T1000 (cell line): ENCODE data around the gene IFITM1.
"Not testable (repeated sequence)": the region's sequence is repeated elsewhere in the genome, so short reads cannot be mapped to it uniquely, and the experiment has no call there.

ENCODE experiments used
- DNase-seq: peaks from one replicate; lab custom pipeline; 2025; ENCODE audit warnings: mixed read lengths; lab: John Stamatoyannopoulos, UW

IFITM1 gene

GRCh38 chr11:308740-309665 is 4.8 kb upstream of the IFITM1 start:
- not testable (repeated sequence) for DNase-seq

- not testable (repeated sequence) for DNase-seq
Measured at GRCh38 chr11:309979-310572, 3.8 kb upstream of the IFITM1 start.

GRCh38 chr11:311013-311748 is 2.7 kb upstream of the IFITM1 start:
- not testable (repeated sequence) for DNase-seq

DNA sequence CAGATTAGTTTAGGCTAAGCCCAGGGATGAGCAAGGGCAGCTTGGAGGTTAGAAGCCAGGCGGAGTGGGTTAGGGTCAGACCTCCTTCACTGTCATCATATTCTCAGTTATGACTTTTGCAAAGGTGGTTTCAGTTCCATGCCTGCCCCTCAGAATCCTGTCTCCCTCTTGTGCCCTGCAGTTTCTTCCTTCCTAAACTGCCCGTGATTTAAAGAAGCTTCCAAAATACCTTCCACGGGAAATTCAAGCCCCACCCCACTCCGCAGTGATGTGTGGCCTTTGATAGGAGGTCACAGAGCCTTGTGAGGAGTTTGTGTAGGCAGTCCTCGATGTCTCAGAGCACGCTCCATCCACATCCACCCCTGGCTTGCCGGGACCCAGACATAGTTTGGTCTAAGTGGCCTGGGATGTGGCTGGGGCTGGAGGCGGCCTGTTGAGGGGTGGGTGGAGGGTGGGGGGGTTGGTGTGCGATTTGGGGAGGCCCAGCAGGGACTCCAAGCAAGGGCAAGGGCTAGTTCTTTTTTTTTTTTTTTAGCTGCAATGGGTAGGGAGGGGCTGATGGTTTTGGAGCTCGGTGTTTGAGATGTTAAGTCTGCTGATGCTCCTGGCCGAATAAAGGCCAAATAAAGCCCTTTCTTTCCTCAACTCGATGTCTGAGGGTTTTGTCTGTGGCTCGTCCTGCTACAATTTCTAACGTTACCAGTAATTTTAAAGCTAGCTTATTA is 1.6 kb upstream of the IFITM1 start:
- no peak for DNase-seq

- DNase-seq = no peak
Measured at GRCh38 chr11:313304-313786, 495 bp upstream of the IFITM1 start.

DNA sequence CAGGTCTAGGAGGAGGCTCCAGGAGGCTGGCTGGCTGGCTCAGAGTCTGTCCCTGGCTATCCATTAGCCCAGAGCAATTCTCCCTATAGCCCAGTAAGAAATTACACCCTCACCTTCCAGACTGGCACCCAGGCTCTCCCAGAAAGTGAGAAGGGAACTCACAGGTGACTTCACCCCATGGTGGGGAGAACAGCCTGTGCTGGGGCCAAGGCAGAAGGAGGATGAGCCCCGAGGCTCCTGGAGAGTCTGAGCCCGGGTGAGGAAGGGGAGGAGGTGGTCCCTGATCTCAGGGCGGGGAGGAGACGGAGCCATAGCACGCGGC is 675 bp downstream of the IFITM1 start:
- DNase-seq = not testable (repeated sequence)

DNA sequence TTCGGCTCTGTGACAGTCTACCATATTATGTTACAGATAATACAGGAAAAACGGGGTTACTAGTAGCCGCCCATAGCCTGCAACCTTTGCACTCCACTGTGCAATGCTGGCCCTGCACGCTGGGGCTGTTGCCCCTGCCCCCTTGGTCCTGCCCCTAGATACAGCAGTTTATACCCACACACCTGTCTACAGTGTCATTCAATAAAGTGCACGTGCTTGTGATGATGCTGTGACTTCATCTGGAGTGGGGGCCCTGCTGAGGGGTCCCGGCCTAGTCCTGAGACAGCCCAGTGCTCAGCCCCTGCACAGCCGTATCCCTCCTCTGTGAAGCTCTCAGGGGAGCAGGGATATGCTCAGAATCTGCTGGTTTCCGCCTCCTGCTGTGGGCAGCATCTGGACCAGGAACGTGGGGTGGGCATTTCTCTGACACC is 1.2 kb downstream of the IFITM1 start:
- no peak for DNase-seq

DNA sequence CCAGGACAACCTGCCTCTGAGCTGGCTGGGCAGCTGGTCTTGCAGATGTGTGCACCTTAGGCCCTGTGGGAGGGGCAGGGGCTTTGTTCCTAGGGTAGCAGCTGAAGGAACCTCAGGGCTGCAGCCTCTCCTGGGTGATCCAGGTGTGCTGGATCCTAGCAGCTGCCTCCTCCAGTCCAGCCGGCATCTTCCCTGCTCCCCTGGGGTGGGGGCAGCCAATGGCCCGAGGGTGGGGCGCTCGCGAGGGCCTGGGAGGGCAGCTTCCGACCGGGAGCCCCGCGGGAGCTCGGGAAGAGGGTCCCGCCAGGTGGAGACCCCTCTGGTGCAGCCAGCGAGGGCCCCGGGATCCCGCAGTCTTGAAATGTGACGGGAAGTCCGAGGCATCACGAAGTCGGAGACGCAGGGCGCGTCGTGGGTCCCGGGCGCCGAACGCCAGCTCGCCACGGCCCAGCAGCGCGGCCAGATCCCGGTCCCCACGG is 1.7 kb downstream of the IFITM1 start:
- no peak for DNase-seq

- no peak for DNase-seq
Measured at GRCh38 chr11:316031-316701, 2.3 kb downstream of the IFITM1 start.

- no peak for DNase-seq
Measured at GRCh38 chr11:316891-317301, 3.1 kb downstream of the IFITM1 start.

DNA sequence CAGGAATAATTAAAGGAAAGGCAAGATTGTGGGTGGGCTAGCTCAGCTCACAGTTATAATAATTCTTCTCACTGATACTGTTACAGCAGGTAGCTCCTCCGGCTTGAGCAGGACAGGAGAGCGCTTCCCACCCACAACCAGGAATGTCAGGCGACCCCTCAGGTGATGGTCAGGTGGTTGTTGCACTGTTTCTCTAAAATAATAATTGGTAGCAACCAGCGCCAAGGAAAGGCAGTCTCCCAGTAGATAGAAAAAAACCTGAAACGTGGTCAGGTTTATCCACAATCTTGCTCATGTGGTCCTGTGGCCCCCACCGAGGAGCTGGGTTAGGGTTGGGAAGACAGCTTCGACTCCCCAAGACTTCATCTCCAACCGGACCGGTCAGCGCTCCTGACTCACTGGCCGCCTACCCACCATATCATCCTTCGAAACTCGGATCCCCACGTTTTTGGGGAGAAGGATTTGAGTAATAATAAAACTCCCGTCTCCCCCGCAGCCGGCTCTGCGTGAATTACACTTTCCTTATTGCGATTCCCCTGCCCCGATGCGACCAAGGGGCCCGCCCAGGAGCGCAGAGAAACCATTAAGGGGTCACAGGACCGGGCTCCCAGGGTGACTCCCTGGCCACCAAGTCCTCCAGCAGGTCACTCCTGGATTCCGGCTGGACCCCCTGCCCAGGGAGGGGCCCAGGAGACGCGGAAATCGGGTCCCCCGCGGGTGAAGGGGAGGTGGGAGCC is 4.0 kb downstream of the IFITM1 start:
- not testable (repeated sequence) for DNase-seq

DNA sequence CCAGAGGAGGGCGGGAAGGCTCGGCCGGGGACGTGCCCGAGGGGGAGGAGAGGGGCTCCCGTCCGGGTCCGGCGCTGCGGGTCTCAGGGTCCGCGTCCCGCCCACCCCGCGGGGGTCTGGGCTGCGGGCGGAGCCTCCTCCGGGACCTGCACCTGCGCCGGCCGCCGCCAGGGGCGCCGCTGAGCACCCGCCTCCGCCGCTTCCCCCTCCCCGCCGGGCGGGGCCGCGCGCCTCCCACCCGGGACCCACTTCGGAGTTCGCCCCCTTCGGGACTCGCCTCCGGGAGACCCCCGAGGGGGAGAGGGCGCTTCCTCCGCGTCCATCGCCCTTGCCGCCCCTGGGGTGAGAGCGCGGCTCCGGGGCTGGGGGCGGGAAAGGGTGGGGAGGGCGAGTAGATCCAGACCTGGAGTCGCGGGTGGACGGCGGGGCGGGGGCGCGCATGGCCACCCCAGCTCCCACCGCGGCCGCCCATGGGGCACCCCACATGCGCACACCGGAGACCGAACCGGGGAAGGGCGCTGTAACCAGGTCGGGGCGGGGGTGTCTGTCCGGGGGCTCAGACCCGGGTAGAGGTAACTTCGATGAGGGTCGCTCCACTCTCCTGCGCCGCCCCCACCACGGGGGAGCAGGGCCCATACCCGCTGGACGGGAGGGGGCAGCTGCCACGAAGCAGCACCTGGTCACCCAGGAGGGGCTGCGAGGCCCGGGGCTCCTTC is 4.7 kb downstream of the IFITM1 start:
- not testable (repeated sequence) for DNase-seq

DNA sequence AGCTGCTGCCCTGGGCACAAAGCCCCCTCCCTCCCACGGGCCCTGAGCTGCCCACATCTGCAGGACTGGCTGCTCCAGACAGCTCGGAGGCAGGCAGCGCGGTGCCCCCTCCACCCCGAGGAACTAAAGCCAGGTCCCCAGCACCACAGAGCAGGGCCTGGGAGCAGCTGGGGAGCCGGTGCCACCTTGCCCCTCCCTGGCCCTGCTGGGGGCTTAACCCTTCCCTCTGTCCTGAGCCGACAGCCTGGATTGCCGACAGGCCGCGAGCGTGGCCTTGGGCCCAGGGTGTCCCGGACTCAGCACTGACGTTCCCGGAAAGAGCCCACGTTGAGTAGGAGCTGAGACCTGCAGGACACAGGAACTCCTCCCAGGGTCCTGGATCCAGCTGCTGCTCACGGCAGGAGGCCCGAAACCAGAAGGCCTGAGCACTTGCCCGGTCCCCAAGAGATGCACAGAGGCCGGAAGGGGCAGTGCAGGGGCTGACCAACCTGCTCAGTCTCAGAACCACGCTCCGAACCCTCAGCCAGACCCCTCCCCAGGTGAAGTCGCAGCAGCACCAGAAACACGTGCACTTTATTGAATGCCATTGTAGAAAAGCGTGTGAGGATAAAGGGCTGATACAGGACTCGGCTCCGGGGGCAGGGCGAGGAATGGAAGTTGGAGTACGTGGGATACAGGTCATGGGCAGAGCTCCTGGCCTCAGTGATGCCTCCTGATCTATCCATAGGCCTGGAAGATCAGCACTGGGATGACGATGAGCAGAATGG is 5.5 kb downstream of the IFITM1 start:
- not testable (repeated sequence) for DNase-seq

- DNase-seq = not testable (repeated sequence)
Measured at GRCh38 chr11:319888-320273, 6.0 kb downstream of the IFITM1 start.

DNA sequence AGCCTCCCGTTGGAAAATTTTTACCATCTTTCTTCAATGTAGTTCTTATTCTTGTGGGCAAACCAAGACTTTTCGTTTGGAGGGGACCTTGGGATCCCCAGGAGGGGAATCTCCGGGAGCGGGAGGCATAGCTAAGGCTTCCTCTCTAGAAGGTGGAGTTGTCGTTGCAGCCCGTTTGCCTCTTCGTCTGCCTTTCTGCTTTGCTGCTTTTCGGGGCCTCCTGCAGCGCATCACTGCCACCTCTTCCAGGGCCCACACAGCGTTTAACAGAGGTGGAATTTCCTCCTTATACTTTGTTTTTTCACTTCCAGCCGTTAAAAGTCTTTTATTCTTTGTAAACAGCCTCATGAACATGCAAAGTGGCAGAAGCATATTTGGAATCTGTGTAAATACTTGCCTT is 10.3 kb downstream of the IFITM1 start:
- DNase-seq = no peak

- DNase-seq = not testable (repeated sequence)
Measured at GRCh38 chr11:324593-325517, 11.0 kb downstream of the IFITM1 start.

DNA sequence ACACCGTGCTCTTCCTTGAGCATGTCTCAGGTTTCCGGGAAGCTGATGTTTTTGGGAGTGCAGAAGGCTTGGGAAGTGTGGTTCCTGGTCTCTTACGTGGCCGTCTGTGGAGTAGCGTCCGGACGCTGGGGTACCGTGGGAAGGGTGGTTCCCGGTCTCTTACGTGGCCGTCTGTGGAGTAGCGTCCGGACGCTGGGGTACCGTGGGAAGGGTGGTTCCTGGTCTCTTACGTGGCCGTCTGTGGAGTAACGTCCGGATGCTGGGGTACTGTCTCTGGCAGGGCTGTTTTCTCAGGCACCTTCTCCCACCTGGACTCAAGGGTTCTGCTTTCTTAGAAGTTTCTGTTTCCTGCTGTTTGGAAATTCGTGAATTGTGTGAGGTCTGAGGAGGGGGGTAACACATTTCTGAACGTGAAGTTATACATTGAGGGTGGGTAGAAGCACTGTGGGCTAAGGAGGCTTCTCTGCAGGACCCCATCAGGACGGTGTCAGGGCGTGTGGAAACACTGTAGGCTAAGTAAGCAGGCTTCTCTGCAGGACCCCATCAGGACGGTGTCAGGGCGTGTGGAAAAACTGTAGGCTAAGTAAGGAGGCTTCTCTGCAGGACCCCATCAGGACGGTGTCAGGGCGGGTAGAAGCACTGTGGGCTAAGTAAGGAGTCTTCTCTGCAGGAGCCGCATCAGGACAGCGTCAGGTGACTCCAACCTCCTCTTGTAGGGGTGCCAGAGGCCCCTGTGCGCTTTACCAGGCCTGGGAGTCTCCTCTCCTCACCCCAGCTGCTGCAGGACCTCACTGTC is 12.2 kb downstream of the IFITM1 start:
- DNase-seq = no peak
